SH-SY5Y (cell line): ENCODE measurements around the gene PHEX.

Source experiments
- GATA2 ChIP-seq: IDR thresholded peaks from 2 replicates; pipeline ENCODE4 v1.6.1; 2011; ENCODE audit warnings: mild to moderate bottlenecking, low read depth, low read length
- GATA3 ChIP-seq: IDR thresholded peaks from 2 replicates; pipeline ENCODE4 v1.6.1; 2011; ENCODE audit warnings: low read depth, mild to moderate bottlenecking, low read length, moderate library complexity

DNA sequence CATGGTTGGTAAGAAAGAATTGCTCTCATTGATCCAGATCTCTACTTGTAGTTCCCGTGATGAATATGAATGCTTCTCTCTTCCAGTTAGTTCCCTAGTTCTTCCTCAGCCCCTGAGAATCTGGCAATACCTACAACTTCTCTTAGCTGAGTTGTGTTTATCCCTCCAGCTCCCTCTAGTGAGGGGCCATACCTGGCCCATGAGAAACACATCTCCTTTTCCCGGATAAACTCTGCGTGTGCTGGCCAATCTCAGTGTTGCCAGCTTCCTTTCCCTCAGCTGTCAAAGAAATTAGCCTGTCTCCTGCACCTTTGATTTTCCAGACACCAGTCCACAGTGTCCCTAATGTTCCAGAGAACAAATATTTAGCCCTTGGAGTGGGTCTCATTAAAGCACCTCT is 246.2 kb downstream of the PHEX start:
- TF ChIP-seq GATA2 (no peak), GATA3 (no peak)
